Epidermal melanocyte (primary cell): Measurements from ENCODE around the gene PRTN3.

Experiments used
- DNase-seq: peaks from one replicate; pipeline ENCODE4 v3.0.0; 2011; ENCODE audit warnings: low spot score; ENCODE audit not compliant: insufficient read length

The PRTN3 gene

GRCh38 chr19:896999-897398 lies 56.2 kb downstream of the PRTN3 start:
- no peak for DNase-seq

- no peak for DNase-seq
These were observed 56.7 kb downstream of the PRTN3 start for GRCh38 chr19:897442-898039.
